ENCODE results near the gene PCGF5.
"Not testable (repeated sequence)": the region's sequence is repeated elsewhere in the genome, so short reads cannot be mapped to it uniquely, and the experiment has no call there.

- TF ChIP-seq CTCF (IDR thresholded peaks at IDR 0.05 in 2 of 3, conservative IDR thresholded peaks at IDR 0.05 in 1 of 3; ENCODE audit: insufficient read depth in 2 of 3, low read depth in 1 of 3, low read length in 3 of 3); ZC3H4 (CRISPR knock-in tag; IDR thresholded peaks at IDR 0.05; ENCODE audit: borderline replicate concordance); ZSCAN29 (IDR thresholded peaks at IDR 0.05); MAX (CRISPR knock-in tag; IDR thresholded peaks at IDR 0.05); POLR2A (conservative IDR thresholded peaks at IDR 0.05); PBX2 (CRISPR knock-in tag; IDR thresholded peaks at IDR 0.05; ENCODE audit: low read depth); PBX2 (tag; conservative IDR thresholded peaks at IDR 0.05; ENCODE audit: low read depth); POLR2G (IDR thresholded peaks at IDR 0.05; ENCODE audit: low read depth, low read length); MTA2 (IDR thresholded peaks at IDR 0.05; ENCODE audit: low read depth): not testable (repeated sequence)
Measured at GRCh38 chr10:91323293-91323905, 102.9 kb downstream of the PCGF5 start.
